GM12872 (cell line): ENCODE measurements around the gene TWNK.

Source experiments
- CTCF ChIP-seq: IDR thresholded peaks from 3 replicates; pipeline ENCODE4 v1.5.1; 2011; ENCODE audit warnings: low read depth, mild to moderate bottlenecking, low read length, moderate library complexity; ENCODE audit not compliant: insufficient read depth

TWNK gene

DNA sequence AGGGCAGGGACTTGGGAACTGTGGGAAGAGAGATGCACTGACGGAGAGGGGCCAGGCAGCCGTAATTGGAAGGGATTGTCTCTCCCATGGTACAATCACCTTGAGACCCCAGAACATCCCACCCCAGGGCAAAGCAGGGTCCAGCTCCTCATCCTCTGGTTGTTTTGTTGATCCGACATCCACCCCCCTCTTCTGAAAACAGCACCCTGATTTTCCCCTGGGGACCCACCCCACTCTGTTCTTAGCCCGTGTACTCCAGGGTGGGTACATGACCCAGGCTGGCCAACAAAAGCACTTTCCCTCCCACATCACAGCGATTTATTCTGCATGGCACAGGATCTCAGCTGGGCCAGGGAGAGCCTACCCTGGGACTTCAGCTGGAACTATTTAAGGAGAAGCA, 29.5 kb downstream of the TWNK start:
- no peak for TF ChIP-seq CTCF

DNA sequence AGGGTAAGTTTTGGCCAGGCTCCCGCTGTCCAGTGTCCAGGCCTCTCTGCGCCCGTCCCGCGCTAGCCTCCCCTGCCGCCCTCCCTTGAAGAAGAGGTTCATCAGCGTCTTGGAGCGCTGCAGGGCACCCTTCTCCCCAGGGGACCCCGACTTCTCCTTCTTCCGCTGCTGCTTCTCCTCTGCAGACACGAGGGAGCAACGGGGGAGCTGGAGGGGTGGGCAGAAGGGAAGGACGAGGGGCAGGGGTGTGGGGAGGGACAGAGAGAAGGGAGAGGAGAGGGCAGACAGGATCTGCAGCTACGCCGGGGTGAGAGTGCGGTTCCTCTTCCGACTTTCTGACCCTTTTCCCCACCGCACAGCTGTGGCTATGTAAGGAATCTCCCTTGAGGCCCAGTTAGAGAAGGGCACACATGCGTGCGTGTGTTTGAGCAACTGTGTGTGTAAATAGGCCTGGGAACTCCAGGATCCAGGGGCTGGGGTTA, 30.8 kb downstream of the TWNK start:
- TF ChIP-seq CTCF = no peak

- TF ChIP-seq CTCF = peak; percentile 77
Observed at GRCh38 chr10:101018600-101019439, 31.5 kb downstream of the TWNK start.

DNA sequence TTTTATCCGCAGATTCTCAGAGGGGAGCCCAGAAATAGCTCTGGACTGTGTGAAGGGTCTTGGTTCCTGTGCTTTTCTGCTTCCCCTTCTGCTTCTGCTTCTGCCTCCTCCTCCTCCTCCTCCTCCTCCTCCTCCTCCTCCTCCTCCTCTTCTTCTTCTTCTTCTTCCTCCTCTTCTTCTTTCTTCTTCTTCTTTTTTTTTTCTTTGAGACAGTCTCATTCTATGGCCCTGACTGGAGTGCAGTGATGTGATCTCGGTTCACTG, 32.0 kb downstream of the TWNK start:
- TF ChIP-seq CTCF = no peak

DNA sequence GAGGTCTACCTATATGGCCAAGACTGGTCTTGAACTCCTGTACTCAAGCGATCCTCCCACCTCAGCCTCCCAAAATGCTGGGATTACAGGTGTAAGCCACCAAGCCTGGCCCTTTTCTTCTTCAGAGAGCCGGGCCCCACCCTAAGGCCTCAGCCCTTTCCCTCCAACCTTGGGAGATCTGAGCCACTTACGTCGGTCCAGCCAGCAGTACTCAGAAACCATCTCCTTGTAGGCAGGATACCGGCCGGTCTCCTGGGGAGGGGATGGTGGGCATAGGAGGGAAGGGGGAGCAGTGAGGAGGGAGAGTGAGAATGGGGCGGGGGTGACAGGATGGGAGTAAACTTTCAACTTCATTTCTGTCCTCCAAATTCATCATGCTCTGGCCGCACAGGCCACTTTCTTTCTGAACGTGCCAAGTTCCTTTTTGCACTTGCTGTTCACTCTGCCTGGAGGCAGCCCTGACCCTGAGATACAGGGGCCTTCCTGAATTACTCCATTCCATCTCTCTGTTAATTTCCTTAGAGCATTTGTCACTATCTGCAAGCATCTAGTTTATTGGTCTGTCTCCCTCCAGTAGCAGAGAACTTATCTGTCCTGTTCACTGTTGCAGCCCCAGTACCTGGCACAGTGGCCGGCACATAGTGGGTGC, 33.2 kb downstream of the TWNK start:
- TF ChIP-seq CTCF = no peak

DNA sequence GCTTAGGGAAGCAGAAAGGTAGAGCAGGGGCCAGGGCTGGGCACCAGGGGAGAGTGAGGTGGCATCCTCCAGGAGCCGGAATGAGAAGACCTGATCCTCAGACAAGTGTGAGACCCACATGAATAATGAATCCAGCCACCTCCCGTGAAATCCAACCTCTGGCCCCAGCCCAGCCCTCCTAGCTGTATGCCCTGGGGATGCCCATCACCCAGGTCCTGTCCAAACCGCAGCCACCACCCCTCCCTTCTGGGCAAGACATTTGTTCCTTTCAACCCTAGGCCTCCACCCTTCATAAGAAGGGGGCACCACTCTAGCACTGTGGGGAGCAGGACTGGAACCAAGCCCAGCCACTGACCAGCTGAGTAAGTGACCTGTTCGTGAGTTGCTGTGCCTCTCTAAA, 33.9 kb downstream of the TWNK start:
- TF ChIP-seq CTCF = no peak

GRCh38 chr10:101021692-101022251, 34.4 kb downstream of the TWNK start:
- TF ChIP-seq CTCF = no peak
